Caco-2 (cell line): Measurements from ENCODE around the gene PRF1. TPM values are rescaled to one million over a fixed set of nuclear protein-coding genes. Genes with fewer than 3 reads are reported as not detected.

Source experiments
- BruUV-seq: library from RNA; stranded (reverse); fragments of 400-500 nt; replicated peaks from 2 replicates; lab custom pipeline; 2021; lab: Mats Ljungman, UMichigan
- CTCF ChIA-PET: fragments of 300-600 bp; sonication (Branson Sonifier 250); formaldehyde crosslinking; loops from one replicate; lab custom pipeline; 2022; ENCODE audit warnings: antibody characterized with exemption; lab: Charles Lee
- POLR2A ChIA-PET: fragments of 300-600 bp; sonication (Branson Sonifier 250); formaldehyde crosslinking; loops from one replicate; lab custom pipeline; 2022; ENCODE audit warnings: antibody characterized with exemption; lab: Charles Lee
- DNase-seq, 2 experiments: peaks; one replicate each; pipeline versions ENCODE4 v3.0.0 to v3.0.0-alpha.2; 2020 to 2022
- H3K27me3 ChIP-seq: replicated peaks from 2 replicates; pipeline ENCODE4 v1.6.0; 2011; ENCODE audit warnings: low read length; ENCODE audit not compliant: control insufficient read depth, insufficient read depth
- H3K36me3 ChIP-seq: 2 replicates; pipeline ENCODE4 v1.5.1; 2011; ENCODE audit warnings: low read length; ENCODE audit not compliant: control insufficient read depth, insufficient read depth
- H3K4me1 ChIP-seq: fragments of 250-450 bp; sonication (Bioruptor Pico); 2 replicates; pipeline ENCODE4 v1.5.1; 2020; ENCODE audit warnings: mild to moderate bottlenecking
- H3K4me3 ChIP-seq: 2 replicates; pipeline ENCODE4 v1.5.1; 2011; ENCODE audit warnings: low read depth, mild to moderate bottlenecking, control low read depth, low read length
- H3K9me3 ChIP-seq: fragments of 250-450 bp; sonication (Bioruptor Pico); 2 replicates; pipeline ENCODE4 v1.5.1; 2020; ENCODE audit warnings: mild to moderate bottlenecking, moderate library complexity
- H3K27ac Mint-ChIP-seq: one replicate; pipeline ENCODE4 v1.8.0; 2022; ENCODE audit warnings: mixed read lengths; ENCODE audit not compliant: unreplicated experiment
- H3K27me3 Mint-ChIP-seq: one replicate; pipeline ENCODE4 v1.8.0; 2022; ENCODE audit warnings: mixed read lengths; ENCODE audit not compliant: insufficient read depth, unreplicated experiment
- H3K36me3 Mint-ChIP-seq: one replicate; pipeline ENCODE4 v1.8.0; 2022; ENCODE audit warnings: mild to moderate bottlenecking, mixed read lengths; ENCODE audit not compliant: insufficient read depth, unreplicated experiment
- H3K4me1 Mint-ChIP-seq: one replicate; pipeline ENCODE4 v1.8.0; 2022; ENCODE audit warnings: low read depth, mixed read lengths; ENCODE audit not compliant: unreplicated experiment
- H3K4me3 Mint-ChIP-seq: one replicate; pipeline ENCODE4 v1.8.0; 2022; ENCODE audit warnings: mild to moderate bottlenecking, moderate library complexity, mixed read lengths; ENCODE audit not compliant: unreplicated experiment
- H3K9me3 Mint-ChIP-seq: one replicate; pipeline ENCODE4 v1.8.0; 2022; ENCODE audit warnings: mixed read lengths; ENCODE audit not compliant: unreplicated experiment
- intact Hi-C: fragments of 100-400 bp; cut with micrococcal nuclease; formaldehyde crosslinking; loops from one replicate; pipeline ENCODE4 v1.10.0; 2022; ENCODE audit not compliant: unreplicated experiment
- total RNA-seq: library from RNA; stranded (reverse); gene quantifications from 2 replicates; pipeline ENCODE4 v1.2.3, GENCODE V29; 2022
- TF ChIP-seq, protein P1 (sequence below), 2 experiments: fragments of 200-600 bp in 1 of 2; IDR thresholded peaks; 1 replicate in 1 of 2; 2 replicates in 1 of 2; pipeline versions ENCODE4 v1.5.1 to v1.8.0; 2011 to 2022; ENCODE audit warnings: antibody characterized with exemption in 1 of 2, control low read depth in 1 of 2, inconsistent platforms in 1 of 2, low read depth in 1 of 2, low read length in 1 of 2, mild to moderate bottlenecking in 1 of 2, moderate library complexity in 1 of 2; ENCODE audit not compliant: insufficient read depth in 1 of 2, severe bottlenecking in 1 of 2, unreplicated experiment in 1 of 2

The PRF1 gene
- total RNA-seq, 1 experiment from 2014 or later = 0.34 TPM

- H3K36me3 ChIP-seq = no peaks in the 10 kb centered on the region
- Mint-ChIP-seq H3K27me3 (no peaks in the 10 kb centered on the region), H3K27ac (no peak overlapping the region), H3K4me1 (peaks cover 15% of the 10 kb centered on the region), H3K4me3 (no peak overlapping the region), H3K9me3 (no peaks in the 10 kb centered on the region), H3K36me3 (no peaks in the 10 kb centered on the region)
- CTCF ChIA-PET = no interaction called here
- BruUV-seq = no TSS peak
- H3K4me3 ChIP-seq = no peak overlapping the region
- H3K27me3 ChIP-seq = no peaks in the 10 kb centered on the region
- peaks cover 16% of the 10 kb centered on the region for H3K4me1 ChIP-seq
- peak in 1 of 2 experiments; percentile 30 for DNase-seq
- intact Hi-C loops = loop anchor here (5.0 kb wide), 1 partner anchor 42 kb away; no protein-coding TSS in a partner anchor
- H3K9me3 ChIP-seq = no peaks in the 10 kb centered on the region
- POLR2A ChIA-PET = no interaction called here
- TF ChIP-seq, protein P1, sequence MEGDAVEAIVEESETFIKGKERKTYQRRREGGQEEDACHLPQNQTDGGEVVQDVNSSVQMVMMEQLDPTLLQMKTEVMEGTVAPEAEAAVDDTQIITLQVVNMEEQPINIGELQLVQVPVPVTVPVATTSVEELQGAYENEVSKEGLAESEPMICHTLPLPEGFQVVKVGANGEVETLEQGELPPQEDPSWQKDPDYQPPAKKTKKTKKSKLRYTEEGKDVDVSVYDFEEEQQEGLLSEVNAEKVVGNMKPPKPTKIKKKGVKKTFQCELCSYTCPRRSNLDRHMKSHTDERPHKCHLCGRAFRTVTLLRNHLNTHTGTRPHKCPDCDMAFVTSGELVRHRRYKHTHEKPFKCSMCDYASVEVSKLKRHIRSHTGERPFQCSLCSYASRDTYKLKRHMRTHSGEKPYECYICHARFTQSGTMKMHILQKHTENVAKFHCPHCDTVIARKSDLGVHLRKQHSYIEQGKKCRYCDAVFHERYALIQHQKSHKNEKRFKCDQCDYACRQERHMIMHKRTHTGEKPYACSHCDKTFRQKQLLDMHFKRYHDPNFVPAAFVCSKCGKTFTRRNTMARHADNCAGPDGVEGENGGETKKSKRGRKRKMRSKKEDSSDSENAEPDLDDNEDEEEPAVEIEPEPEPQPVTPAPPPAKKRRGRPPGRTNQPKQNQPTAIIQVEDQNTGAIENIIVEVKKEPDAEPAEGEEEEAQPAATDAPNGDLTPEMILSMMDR (IDR thresholded peaks at IDR 0.05; ENCODE audit: insufficient read depth in 1 of 2, low read depth in 1 of 2, low read length in 1 of 2, severe bottlenecking in 1 of 2, unreplicated experiment in 1 of 2) = no peak
Observed at GRCh38 chr10:70599791-70600190, 2.8 kb downstream of the PRF1 start.

DNA sequence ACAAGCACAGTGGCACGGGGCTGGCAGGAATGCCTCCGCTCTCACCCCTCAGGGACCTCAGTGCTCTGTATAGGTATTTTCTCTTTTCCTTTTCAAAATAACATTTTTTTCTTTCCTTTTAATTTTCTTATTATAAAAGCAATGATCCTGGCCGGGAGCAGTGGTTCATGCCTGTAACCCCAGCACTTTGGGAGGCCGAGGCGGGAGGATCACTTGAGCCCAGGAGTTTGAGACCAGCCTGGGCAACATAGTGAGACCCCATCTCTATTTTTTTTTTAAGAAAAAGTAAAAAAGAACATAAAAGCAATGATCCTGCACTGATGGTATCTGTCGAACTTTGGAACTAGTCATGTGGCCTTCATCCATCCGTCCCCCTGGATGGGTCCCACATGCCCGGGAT is 3.2 kb downstream of the PRF1 start:
- ChIA-PET CTCF (no interaction called here), POLR2A (no interaction called here)
- H3K9me3 ChIP-seq = no peaks in the 10 kb centered on the region
- intact Hi-C loops = loop anchor here (5.0 kb wide), 1 partner anchor 42 kb away; no protein-coding TSS in a partner anchor
- no peak for DNase-seq
- no peaks in the 10 kb centered on the region for H3K36me3 ChIP-seq
- H3K36me3 Mint-ChIP-seq = no peaks in the 10 kb centered on the region
- no peak overlapping the region for H3K27ac Mint-ChIP-seq
- no peak overlapping the region for H3K4me3 Mint-ChIP-seq
- H3K27me3 Mint-ChIP-seq = no peaks in the 10 kb centered on the region
- H3K4me1 Mint-ChIP-seq = peaks cover 17% of the 10 kb centered on the region
- BruUV-seq = no TSS peak
- no peak overlapping the region for H3K4me3 ChIP-seq
- TF ChIP-seq, protein P1 (IDR thresholded peaks at IDR 0.05; ENCODE audit: insufficient read depth in 1 of 2, low read depth in 1 of 2, low read length in 1 of 2, severe bottlenecking in 1 of 2, unreplicated experiment in 1 of 2) = no peak
- H3K4me1 ChIP-seq = peaks cover 18% of the 10 kb centered on the region
- no peaks in the 10 kb centered on the region for H3K27me3 ChIP-seq
- no peaks in the 10 kb centered on the region for H3K9me3 Mint-ChIP-seq

DNA sequence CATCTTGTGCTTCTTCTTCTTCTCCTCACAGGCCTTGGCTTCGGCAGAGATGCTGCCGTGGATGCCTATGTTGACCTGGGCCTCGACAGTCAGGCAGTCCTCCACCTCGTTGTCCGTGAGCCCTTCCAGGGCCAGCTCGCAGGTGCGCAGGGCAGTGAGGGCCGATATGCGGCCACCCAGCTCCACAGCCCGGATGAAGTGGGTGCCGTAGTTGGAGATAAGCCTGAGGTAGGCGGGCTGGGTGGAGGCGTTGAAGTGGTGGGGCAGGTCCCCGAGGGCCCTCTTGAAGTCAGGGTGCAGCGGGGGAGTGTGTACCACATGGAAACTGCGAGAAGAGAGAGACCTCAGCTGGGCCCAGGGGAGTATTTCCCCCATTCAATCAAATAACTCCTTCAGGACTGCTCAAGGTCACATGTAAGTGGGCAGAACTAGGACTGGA is 3.7 kb downstream of the PRF1 start:
- ChIA-PET POLR2A (no interaction called here), CTCF (no interaction called here)
- Mint-ChIP-seq H3K4me3 (no peak overlapping the region), H3K9me3 (no peaks in the 10 kb centered on the region), H3K36me3 (no peaks in the 10 kb centered on the region), H3K27ac (no peak overlapping the region), H3K4me1 (peaks cover 17% of the 10 kb centered on the region), H3K27me3 (no peaks in the 10 kb centered on the region)
- H3K27me3 ChIP-seq = no peaks in the 10 kb centered on the region
- TF ChIP-seq, protein P1 (IDR thresholded peaks at IDR 0.05; ENCODE audit: insufficient read depth in 1 of 2, low read depth in 1 of 2, low read length in 1 of 2, severe bottlenecking in 1 of 2, unreplicated experiment in 1 of 2) = no peak
- H3K36me3 ChIP-seq = no peaks in the 10 kb centered on the region
- peaks cover 18% of the 10 kb centered on the region for H3K4me1 ChIP-seq
- H3K4me3 ChIP-seq = no peak overlapping the region
- BruUV-seq = no TSS peak
- DNase-seq = peak in 1 of 2 experiments; percentile 30
- H3K9me3 ChIP-seq = no peaks in the 10 kb centered on the region
- intact Hi-C loops = loop anchor here (5.0 kb wide), 1 partner anchor 42 kb away; no protein-coding TSS in a partner anchor
